Tongue (tissue), 2 donors: ENCODE data around the gene CTTN. TPM values are rescaled to one million over a fixed set of nuclear protein-coding genes. Genes with fewer than 3 reads are reported as not detected.
A peak's percentile ranks its signal among the peaks of the same experiment; 100 is the strongest.
"Not testable (repeated sequence)": the region's sequence is repeated elsewhere in the genome, so short reads cannot be mapped to it uniquely, and the experiment has no call there.

ENCODE experiments used
- DNase-seq: peaks from one replicate; pipeline ENCODE4 v3.0.0-alpha.2; 2015
- total RNA-seq: library from RNA; depleted of rRNA; stranded (reverse); fragments of >200 nt; gene quantifications from one replicate; pipeline ENCODE4 v1.2.3, GENCODE V29; 2014

CTTN gene
- total RNA-seq, 1 donor from 2014 or later, result 198 TPM

GRCh38 chr11:70381872-70382861, 16.2 kb upstream of the CTTN start:
- peak; percentile 61 for DNase-seq

- DNase-seq, result no peak
Measured at GRCh38 chr11:70383664-70384565, 14.4 kb upstream of the CTTN start.

DNA sequence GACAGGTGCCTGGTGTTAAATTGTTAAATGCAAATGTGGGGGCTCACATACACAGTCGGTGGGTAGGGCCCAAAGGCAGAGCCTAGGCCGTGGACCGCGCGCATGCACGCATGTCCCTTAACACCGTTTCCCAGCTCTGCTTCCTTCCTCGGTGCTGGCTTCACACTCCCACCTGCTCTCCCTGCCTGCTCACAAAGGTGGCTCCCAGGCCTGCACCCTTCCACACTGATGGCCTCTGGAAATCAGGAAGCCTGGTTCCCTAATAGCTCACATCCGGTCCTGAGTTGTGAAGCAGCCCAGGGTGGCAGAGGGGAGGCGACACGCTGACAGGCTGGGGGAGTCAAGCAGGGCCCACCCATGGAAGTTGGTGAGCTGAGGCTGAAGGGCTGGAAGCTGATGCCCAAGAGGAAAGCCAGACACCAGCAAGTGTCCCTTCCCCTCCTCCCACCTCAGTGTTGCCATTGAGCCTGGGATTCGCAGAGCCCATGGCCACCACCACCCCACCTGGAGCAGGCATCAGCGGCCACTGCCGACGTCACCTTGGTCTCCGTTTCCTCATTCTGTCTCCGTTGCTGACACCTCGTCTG, 13.7 kb upstream of the CTTN start:
- DNase-seq, result no peak

- DNase-seq, result no peak
Measured at GRCh38 chr11:70387564-70387963, 10.8 kb upstream of the CTTN start.

DNA sequence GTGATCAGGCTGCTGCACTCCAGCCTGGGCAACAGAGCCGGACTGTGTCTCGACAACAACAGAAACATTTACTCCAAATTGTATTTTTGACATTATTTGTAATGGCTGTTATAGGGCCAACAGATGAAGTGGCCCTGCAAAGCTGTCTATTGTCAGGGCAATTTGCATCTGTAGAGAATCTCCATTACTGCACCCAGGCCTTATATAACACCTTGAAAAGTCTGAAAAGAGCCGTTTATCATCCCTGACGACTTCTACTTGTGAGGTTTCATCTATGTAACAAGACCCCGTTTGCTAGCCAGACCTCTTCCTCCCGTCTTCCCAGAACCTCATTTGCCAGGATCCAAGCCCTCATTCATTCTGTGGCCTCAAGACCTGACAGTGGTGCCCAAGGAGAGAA, 9.1 kb upstream of the CTTN start:
- DNase-seq, result no peak

- DNase-seq, result not testable (repeated sequence)
Measured at GRCh38 chr11:70390882-70391281, 7.4 kb upstream of the CTTN start.

GRCh38 chr11:70394211-70394950, 3.9 kb upstream of the CTTN start:
- no peak for DNase-seq

- no peak for DNase-seq
Measured at GRCh38 chr11:70397336-70397982, 870 bp upstream of the CTTN start.

DNA sequence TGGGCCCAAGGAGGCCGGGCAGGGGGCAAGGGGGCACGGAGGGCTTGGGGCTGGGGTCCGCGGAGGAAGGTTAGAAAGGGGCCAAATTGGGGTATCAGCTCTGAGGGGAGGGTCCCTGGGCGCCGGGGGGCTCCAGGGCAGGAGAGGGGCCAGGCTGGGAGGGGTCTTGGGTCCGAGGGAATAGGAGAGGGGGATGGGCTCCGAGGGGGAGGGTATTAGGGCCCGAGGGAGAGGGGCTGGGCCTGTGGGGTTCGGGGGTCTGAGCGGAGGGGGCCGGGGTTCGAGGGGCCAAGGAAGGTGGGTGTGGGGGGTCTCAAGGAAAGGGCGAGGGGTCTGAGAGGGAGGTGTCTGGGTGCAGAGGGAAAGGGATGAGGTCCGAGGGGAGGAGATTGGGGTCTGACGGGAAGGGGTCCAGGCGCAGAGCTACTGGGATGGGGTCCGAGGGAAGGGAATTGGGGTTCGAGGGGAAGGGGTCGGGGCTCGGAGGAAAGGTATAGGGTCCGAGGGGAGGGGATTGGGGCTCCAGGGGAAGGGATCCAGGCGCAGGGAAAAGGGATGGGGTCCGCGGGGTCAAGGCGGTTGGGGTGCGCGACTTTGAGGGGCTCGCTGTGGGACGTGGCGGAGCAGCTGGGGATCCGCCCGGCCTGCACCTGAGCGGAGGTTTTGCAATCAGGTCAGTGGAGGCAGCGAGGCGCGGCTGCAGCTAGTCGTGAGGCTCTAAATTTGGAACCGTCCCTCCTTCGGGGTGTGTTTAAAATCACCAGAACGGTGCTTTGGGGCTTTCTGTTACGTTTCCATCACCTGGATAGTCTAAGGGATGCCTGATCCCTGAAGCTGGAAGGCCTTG, 728 bp downstream of the CTTN start:
- DNase-seq, result no peak

GRCh38 chr11:70399681-70400112, 1.4 kb downstream of the CTTN start:
- peak; percentile 12 for DNase-seq

DNA sequence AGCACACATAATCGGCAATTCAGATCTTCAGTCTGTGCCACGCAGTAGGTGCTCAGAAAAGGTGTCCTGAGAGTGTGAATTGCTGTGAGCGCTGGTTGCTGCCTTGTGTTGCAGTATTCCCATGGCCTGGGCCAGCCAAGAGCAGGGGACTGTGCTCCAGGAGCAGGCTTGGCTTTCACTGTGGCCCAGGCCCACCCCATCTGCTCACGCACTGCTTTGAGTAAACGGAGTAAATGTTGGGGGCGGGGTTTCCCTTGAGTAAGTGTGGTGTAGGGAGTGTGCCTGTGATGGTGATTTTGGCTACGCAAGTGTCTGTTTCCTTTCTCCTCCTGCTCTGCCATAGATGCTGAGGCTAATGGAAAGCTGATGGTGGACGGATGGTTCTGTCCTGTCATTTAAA, 2.3 kb downstream of the CTTN start:
- no peak for DNase-seq

GRCh38 chr11:70402016-70402415, 3.7 kb downstream of the CTTN start:
- no peak for DNase-seq

DNA sequence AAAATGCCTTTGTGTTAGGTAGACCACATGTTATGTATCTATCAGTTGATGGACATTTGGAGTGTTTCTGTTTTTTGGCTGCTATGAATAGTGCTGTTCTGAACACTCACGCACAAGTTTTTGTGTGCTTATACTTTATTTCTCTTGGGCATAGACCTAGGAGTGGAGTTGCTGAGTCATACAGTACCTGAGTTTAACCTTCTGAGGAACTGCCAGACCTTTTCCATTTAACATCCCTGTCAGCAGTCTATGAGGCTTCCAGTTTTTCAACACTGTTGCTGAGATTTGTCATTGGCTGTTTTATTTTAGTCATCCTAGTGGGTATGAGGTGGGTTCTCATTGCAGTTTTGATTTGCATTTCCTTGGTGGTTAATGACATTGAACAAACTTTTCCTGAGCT, 4.4 kb downstream of the CTTN start:
- DNase-seq, result no peak

DNA sequence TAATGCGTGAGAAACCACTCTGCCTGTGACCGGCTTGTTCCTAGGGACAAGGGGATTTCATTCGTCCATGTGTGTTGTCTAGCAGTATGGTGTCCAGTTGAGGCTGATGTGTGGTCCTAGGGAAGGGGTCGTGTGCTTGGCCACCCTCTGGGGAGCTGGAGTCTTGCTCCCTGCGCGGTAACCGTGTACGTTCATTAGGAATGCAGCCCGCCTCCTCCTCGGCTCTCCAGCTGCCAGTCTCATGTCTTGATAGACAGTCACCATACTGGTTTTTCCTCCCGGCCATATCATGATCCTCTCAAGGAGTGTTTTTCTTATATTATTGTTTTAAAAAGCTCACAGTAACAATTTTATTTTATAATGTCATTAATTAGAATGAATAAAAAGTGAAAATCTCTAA, 5.9 kb downstream of the CTTN start:
- no peak for DNase-seq

GRCh38 chr11:70405679-70406395, 7.5 kb downstream of the CTTN start:
- no peak for DNase-seq

GRCh38 chr11:70407121-70407520, 8.8 kb downstream of the CTTN start:
- DNase-seq, result no peak

DNA sequence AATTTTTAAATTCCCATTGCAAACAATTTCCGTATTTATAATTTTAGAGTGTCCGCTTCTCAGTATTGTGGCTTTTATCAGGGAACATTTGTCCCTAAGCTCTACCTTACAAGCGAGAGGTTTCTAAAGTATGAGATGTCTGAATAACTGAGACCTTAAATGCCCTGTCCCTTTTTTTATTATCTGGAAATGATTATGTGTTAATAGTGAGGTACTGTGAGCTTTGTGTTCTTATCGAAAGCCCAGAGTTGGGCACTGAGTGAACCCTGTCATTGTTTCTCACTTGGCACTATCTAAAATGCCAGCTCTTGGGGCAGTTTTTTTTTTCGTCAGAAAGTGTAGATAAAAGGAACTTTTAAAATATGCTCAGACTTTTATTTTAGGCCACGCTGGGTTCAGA, 9.5 kb downstream of the CTTN start:
- no peak for DNase-seq

DNA sequence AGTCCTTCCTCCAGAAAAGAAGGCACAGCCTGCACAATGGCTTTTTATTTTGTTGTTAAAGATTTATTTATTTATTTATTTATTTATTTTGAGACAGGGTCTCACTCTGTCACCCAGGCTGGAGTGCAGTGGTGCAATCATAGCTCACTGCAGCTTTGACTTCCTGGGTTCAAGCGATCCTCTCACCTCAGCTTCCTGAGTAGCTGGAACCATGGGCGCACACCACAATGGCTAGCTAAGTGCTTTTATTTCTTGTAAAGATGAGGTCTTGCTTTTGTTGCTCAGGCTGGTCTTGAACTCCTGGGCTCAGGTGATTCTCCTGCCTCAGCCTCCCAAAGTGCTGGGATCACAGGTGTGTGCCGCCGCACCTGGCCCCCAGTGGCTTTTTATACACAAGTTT, 10.0 kb downstream of the CTTN start:
- DNase-seq, result not testable (repeated sequence)

GRCh38 chr11:70409437-70409836, 11.1 kb downstream of the CTTN start:
- no peak for DNase-seq

GRCh38 chr11:70409871-70410270, 11.5 kb downstream of the CTTN start:
- no peak for DNase-seq
